Tibial artery (tissue), 4 donors: ENCODE measurements around the gene FMO2.
"Not testable (repeated sequence)": the region's sequence is repeated elsewhere in the genome, so short reads cannot be mapped to it uniquely, and the experiment has no call there.

Experiments used
- DNase-seq, 2 donors: peaks; one replicate each; pipeline ENCODE4 v3.0.0-alpha.2; 2019
- H3K27ac ChIP-seq, 2 donors: fragments of 200-600 bp; sonication (generic) in 1 of 2; 1 replicate in 1 of 2; 2 replicates in 1 of 2; pipeline ENCODE4 v1.5.1; 2018 to 2019; ENCODE audit warnings: mild to moderate bottlenecking in 1 of 2
- H3K27me3 ChIP-seq, 2 donors: fragments of 200-600 bp; sonication (generic) in 1 of 2; one replicate each; pipeline versions ENCODE4 v1.5.1 to v1.6.0; 2016 to 2019
- H3K36me3 ChIP-seq, 3 donors: fragments of 200-600 bp; sonication (generic) in 2 of 3; one replicate each; pipeline ENCODE4 v1.5.1; 2016 to 2019; ENCODE audit warnings: mild to moderate bottlenecking in 2 of 3
- H3K4me1 ChIP-seq, 4 donors: fragments of 200-600 bp; sonication (generic) in 2 of 4; 1 replicate in 3 of 4; 2 replicates in 1 of 4; pipeline ENCODE4 v1.5.1; 2016 to 2019
- H3K4me3 ChIP-seq, 2 donors: fragments of 200-600 bp; sonication (generic) in 1 of 2; 1 replicate in 1 of 2; 2 replicates in 1 of 2; pipeline ENCODE4 v1.5.1; 2018 to 2019; ENCODE audit warnings: mild to moderate bottlenecking in 2 of 2
- H3K9me3 ChIP-seq, 3 donors: fragments of 200-600 bp; sonication (generic) in 1 of 3; one replicate each; pipeline ENCODE4 v1.5.1; 2016 to 2019
- intact Hi-C: fragments of 100-400 bp; cut with DNase I; formaldehyde crosslinking; loops from one replicate; pipeline ENCODE4 v1.15.0; 2023; ENCODE audit warnings: low total_unique reads
- TF ChIP-seq, protein P1 (sequence below), 2 experiments: fragments of 200-600 bp in 1 of 2; fragments of 450-650 bp in 1 of 2; IDR thresholded peaks; one replicate each; pipeline ENCODE4 v1.5.1; 2017 to 2019; ENCODE audit warnings: antibody characterized with exemption in 2 of 2, mild to moderate bottlenecking in 1 of 2, moderate library complexity in 1 of 2

FMO2 gene

DNA sequence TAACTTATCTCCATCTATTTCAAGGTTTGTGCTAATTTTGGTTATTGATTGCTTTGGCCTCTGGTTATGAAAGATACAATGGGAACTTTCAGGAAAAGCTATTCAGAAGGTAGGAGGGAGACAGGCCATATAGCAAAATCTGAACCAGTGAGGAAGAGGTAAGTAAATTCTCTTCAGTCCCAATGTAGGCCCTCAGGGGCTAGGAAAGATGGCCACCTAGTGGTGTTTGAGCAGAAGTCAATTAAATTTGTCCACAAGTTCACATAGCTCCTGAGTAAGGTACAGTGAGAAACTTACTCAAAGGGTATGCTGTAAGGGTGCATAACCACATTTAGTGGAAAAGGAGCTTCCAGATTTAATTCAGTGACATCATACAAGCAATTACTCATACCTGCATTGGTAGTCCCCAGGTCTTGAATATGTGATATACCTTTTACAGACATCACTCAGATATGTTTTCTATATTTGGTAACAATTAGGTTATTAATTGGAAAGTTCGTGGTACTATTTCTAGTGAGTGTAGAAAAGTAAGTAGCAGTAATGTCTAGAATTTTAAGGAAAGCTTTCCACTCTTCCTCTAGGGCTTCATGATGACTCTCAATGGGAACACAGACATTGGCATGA, 41.8 kb downstream of the FMO2 start:
- intact Hi-C loops: loop anchor here (5.0 kb wide), 2 partner anchors 145 to 260 kb away; no protein-coding TSS in a partner anchor
- no peaks in the 10 kb centered on the region for H3K27me3 ChIP-seq
- H3K27ac ChIP-seq: no peak overlapping the region
- no peak for DNase-seq
- no peaks in the 10 kb centered on the region for H3K9me3 ChIP-seq
- H3K36me3 ChIP-seq: no peaks in the 10 kb centered on the region
- TF ChIP-seq, protein P1, sequence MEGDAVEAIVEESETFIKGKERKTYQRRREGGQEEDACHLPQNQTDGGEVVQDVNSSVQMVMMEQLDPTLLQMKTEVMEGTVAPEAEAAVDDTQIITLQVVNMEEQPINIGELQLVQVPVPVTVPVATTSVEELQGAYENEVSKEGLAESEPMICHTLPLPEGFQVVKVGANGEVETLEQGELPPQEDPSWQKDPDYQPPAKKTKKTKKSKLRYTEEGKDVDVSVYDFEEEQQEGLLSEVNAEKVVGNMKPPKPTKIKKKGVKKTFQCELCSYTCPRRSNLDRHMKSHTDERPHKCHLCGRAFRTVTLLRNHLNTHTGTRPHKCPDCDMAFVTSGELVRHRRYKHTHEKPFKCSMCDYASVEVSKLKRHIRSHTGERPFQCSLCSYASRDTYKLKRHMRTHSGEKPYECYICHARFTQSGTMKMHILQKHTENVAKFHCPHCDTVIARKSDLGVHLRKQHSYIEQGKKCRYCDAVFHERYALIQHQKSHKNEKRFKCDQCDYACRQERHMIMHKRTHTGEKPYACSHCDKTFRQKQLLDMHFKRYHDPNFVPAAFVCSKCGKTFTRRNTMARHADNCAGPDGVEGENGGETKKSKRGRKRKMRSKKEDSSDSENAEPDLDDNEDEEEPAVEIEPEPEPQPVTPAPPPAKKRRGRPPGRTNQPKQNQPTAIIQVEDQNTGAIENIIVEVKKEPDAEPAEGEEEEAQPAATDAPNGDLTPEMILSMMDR (IDR thresholded peaks at IDR 0.05): peak; percentile 84 to 89
- H3K4me1 ChIP-seq: peaks cover 0 to 35% (median 20%) of the 10 kb centered on the region in 4 donors
- H3K4me3 ChIP-seq: no peak overlapping the region

DNA sequence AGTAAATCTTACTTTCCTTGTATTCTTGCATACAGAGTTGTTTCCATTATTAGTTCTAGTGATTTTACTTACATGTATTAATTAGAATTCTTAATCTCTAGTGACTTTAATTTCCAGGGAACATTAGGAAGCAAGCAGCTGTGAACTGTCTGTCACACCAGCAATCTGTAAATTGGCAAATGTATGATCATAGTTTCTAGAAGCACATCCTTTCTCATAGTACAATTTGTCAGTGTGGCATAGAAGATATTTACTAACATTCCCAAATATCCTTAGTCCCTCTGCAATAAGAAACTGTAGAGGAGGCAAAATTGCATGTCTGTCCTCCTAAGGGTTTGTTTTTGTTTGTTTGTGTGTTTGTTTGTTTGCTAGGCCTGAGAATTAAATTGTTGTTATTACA, 46.2 kb downstream of the FMO2 start:
- intact Hi-C loops: no loop called here
- Histone ChIP-seq H3K9me3 (no peaks in the 10 kb centered on the region), H3K27me3 (no peaks in the 10 kb centered on the region), H3K4me1 (peaks cover 0 to 3% (median 0%) of the 10 kb centered on the region in 4 donors), H3K36me3 (no peaks in the 10 kb centered on the region), H3K27ac (no peak overlapping the region), H3K4me3 (no peak overlapping the region)
- no peak for DNase-seq
- TF ChIP-seq, protein P1 (IDR thresholded peaks at IDR 0.05): no peak

DNA sequence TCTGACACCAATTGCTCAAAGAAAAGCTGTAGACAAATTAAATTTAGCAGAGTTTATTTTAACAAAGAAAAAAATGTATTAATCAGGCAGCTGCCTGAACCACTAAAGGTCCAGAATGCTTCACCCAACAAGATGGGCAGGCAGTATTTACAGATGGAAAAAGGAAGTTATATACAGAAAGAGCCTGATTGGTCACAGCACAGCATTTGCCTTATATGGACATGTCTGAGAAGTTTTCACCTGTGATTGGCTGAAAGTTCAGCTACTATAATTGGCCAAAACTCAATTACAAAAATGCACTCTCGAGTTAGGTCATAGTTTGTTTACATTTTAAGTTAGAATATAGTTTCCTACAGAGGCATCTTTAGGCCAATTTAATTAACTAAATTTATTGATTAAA, 48.1 kb downstream of the FMO2 start:
- intact Hi-C loops: no loop called here
- H3K4me3 ChIP-seq: no peak overlapping the region
- no peak overlapping the region for H3K27ac ChIP-seq
- TF ChIP-seq, protein P1 (IDR thresholded peaks at IDR 0.05): no peak
- DNase-seq: no peak
- H3K36me3 ChIP-seq: no peaks in the 10 kb centered on the region
- no peaks in the 10 kb centered on the region for H3K27me3 ChIP-seq
- no peaks in the 10 kb centered on the region for H3K9me3 ChIP-seq
- H3K4me1 ChIP-seq: no peaks in the 10 kb centered on the region

DNA sequence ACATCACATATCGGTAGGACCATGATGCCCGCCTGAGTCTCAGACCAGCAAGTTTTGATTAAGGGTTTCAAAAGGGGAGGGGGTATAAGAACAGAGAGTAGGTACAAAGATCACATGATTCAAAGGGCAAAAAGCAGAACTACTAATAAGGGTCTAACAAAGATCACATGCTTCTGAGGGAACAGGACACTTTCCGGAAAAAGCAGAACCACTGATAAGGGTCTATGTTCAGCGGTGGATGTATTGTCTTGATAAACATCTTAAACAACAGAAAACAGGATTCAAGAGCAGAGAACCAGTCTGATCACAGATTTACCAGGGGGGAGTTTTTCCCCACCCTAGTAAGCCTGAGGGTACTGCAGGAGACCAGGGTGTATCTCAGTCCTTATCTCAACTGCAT, 51.1 kb downstream of the FMO2 start:
- intact Hi-C loops, H3K4me3 ChIP-seq, H3K27me3 ChIP-seq, H3K4me1 ChIP-seq, H3K27ac ChIP-seq, H3K36me3 ChIP-seq, DNase-seq: not testable (repeated sequence)
- peaks cover 0 to 12% (median 0%) of the 10 kb centered on the region in 3 donors for H3K9me3 ChIP-seq

DNA sequence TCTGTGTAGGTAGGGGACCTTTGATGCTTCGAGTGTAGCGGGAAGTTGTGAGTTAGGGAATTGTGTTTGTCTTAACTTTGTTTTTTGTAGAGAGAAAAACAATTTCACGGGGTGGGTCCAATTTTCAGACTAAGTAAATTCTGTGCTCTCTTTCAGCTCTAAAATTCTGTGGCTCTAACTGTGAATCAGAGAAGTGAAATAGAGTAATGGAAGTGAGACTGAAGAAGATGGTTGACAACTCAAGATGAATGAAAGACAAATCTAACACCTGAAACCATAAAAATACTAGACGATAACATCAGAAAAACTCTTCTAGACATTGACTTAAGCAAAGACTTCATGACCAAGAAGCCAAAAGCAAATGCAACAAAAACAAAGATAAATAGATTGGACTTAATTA, 58.8 kb downstream of the FMO2 start:
- Histone ChIP-seq H3K4me1 (no peaks in the 10 kb centered on the region), H3K4me3 (no peak overlapping the region), H3K36me3 (no peaks in the 10 kb centered on the region), H3K9me3 (peaks cover 0 to 9% (median 0%) of the 10 kb centered on the region in 3 donors), H3K27ac (no peak overlapping the region), H3K27me3 (no peaks in the 10 kb centered on the region)
- TF ChIP-seq, protein P1 (IDR thresholded peaks at IDR 0.05): no peak
- intact Hi-C loops: no loop called here
- DNase-seq: no peak

DNA sequence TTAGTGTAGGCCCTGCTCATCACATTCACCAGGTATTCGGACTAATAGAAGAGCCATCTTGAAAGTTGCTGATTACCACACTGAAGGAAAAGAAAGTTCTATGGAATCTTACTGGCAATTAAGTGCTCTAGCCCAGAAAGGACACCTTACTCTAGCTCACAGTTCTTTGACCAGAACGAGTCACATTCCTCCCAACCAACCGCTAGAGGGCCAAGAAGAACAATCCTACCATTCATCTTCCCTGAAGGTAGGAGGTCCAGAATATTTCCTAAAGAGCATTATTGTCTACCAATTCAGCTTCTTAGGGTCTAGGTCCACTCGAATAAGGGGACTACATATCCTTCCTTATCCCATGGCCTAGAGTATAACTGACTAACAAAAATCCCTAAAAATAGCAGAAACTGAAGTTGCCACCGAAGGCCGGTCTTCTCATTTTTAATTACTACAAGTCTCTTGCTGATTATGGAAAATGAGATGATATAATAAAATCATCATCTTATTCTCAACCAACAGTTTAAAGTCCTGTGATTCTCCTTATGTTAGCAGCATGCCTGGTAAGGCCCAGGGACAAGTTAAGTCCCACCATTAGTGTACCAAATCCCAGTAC, 60.5 kb downstream of the FMO2 start:
- no peaks in the 10 kb centered on the region for H3K9me3 ChIP-seq
- H3K4me3 ChIP-seq: no peak overlapping the region
- no peaks in the 10 kb centered on the region for H3K27me3 ChIP-seq
- DNase-seq: no peak
- H3K27ac ChIP-seq: no peak overlapping the region
- TF ChIP-seq, protein P1 (IDR thresholded peaks at IDR 0.05): peak; percentile 67 to 68
- intact Hi-C loops: loop anchor here (5.0 kb wide), 1 partner anchor 62 kb away; no protein-coding TSS in a partner anchor
- H3K36me3 ChIP-seq: no peaks in the 10 kb centered on the region
- no peaks in the 10 kb centered on the region for H3K4me1 ChIP-seq
